HG03064 (cell line): ENCODE data around the gene SMIM36.
"Not testable (repeated sequence)": the region's sequence is repeated elsewhere in the genome, so short reads cannot be mapped to it uniquely, and the experiment has no call there.

Experiments used
- ATAC-seq: cut with Tn5 transposase; IDR thresholded peaks from one replicate; pipeline ENCODE4 v1.9.1; 2021; ENCODE audit warnings: low read depth; ENCODE audit not compliant: unreplicated experiment

The SMIM36 gene

GRCh38 chr17:55513885-55514590 is 2.8 kb upstream of the SMIM36 start:
- ATAC-seq: peak; percentile 74

GRCh38 chr17:55507669-55508068 is 3.6 kb downstream of the SMIM36 start:
- not testable (repeated sequence) for ATAC-seq

GRCh38 chr17:55501626-55502025 is 9.6 kb downstream of the SMIM36 start:
- ATAC-seq: not testable (repeated sequence)

- ATAC-seq: no peak
These were observed 11.1 kb downstream of the SMIM36 start for GRCh38 chr17:55500103-55500502.

GRCh38 chr17:55496094-55496881 is 15.0 kb downstream of the SMIM36 start:
- no peak for ATAC-seq

- no peak for ATAC-seq
These were observed 16.0 kb downstream of the SMIM36 start for GRCh38 chr17:55495239-55495638.

- no peak for ATAC-seq
These were observed 18.4 kb downstream of the SMIM36 start for GRCh38 chr17:55492781-55493341.

GRCh38 chr17:55490376-55490775 is 20.9 kb downstream of the SMIM36 start:
- no peak for ATAC-seq

GRCh38 chr17:55487695-55488432 is 23.4 kb downstream of the SMIM36 start:
- no peak for ATAC-seq

GRCh38 chr17:55484575-55484974 is 26.7 kb downstream of the SMIM36 start:
- no peak for ATAC-seq

GRCh38 chr17:55482591-55483389 is 28.5 kb downstream of the SMIM36 start:
- ATAC-seq: no peak

- no peak for ATAC-seq
These were observed 30.5 kb downstream of the SMIM36 start for GRCh38 chr17:55480631-55481315.

GRCh38 chr17:55479903-55480302 is 31.3 kb downstream of the SMIM36 start:
- ATAC-seq: no peak

- ATAC-seq: no peak
These were observed 32.3 kb downstream of the SMIM36 start for GRCh38 chr17:55478971-55479370.

GRCh38 chr17:55466671-55467070 is 44.6 kb downstream of the SMIM36 start:
- ATAC-seq: no peak

- ATAC-seq: not testable (repeated sequence)
These were observed 45.5 kb downstream of the SMIM36 start for GRCh38 chr17:55465771-55466170.

- ATAC-seq: peak; percentile 55
These were observed 47.7 kb downstream of the SMIM36 start for GRCh38 chr17:55463600-55463999.

- no peak for ATAC-seq
These were observed 48.5 kb downstream of the SMIM36 start for GRCh38 chr17:55462711-55463110.

GRCh38 chr17:55462234-55462633 is 49.0 kb downstream of the SMIM36 start:
- ATAC-seq: no peak

GRCh38 chr17:55458978-55459377 is 52.3 kb downstream of the SMIM36 start:
- no peak for ATAC-seq
